Retina (tissue), 1 donor: Measurements from ENCODE around the gene PCDHGA10.
"Not testable (repeated sequence)": the region's sequence is repeated elsewhere in the genome, so short reads cannot be mapped to it uniquely, and the experiment has no call there.

Source experiments
- DNase-seq: peaks from one replicate; pipeline ENCODE4 v3.0.0-alpha.2; 2016

Gene PCDHGA10

DNA sequence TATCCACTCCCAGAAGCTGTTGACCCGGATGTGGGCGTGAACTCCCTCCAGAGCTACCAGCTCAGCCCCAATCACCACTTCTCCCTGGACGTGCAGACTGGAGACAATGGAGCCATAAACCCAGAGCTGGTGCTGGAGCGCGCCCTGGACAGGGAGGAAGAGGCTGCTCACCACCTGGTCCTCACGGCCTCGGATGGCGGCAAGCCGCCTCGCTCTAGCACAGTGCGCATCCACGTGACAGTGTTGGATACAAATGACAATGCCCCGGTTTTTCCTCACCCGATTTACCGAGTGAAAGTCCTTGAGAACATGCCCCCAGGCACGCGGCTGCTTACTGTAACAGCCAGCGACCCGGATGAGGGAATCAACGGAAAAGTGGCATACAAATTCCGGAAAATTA, 19.5 kb upstream of the PCDHGA10 start:
- DNase-seq = no peak

DNA sequence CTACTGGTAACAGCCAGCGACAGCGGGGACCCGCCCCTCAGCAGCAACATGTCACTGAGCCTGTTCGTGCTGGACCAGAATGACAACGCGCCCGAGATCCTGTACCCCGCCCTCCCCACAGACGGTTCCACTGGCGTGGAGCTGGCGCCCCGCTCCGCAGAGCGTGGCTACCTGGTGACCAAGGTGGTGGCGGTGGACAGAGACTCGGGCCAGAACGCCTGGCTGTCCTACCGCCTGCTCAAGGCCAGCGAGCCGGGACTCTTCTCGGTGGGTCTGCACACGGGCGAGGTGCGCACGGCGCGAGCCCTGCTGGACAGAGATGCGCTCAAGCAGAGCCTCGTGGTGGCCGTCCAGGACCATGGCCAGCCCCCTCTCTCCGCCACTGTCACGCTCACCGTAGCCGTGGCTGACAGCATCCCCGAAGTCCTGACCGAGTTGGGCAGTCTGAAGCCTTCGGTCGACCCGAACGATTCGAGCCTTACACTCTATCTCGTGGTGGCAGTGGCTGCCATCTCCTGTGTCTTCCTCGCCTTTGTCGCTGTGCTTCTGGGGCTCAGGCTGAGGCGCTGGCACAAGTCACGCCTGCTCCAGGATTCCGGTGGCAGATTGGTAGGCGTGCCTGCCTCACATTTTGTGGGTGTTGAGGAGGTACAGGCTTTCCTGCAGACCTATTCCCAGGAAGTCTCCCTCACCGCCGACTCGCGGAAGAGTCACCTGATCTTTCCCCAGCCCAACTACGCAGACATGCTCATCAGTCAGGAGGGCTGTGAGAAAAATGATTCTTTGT, 18.2 kb upstream of the PCDHGA10 start:
- DNase-seq = not testable (repeated sequence)

- not testable (repeated sequence) for DNase-seq
Observed at GRCh38 chr5:141397756-141398551, 14.8 kb upstream of the PCDHGA10 start, which contains the start of gene PCDHGB5. TSS of gene PCDHGB5 (plus strand) at chr5:141397947. CDS start at chr5:141398128, 181 bp downstream.

DNA sequence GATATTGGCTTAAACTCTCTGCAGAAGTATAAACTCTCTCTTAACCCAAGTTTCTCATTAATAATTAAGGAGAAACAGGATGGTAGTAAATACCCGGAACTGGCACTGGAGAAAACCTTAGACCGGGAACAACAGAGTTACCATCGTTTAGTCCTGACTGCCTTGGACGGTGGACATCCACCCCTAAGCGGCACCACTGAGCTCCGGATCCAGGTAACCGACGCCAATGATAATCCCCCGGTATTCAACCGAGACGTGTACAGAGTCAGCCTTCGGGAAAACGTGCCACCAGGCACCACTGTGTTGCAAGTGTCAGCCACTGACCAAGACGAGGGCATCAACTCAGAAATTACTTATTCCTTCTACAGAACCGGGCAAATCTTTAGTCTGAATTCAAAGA, 14.2 kb upstream of the PCDHGA10 start:
- DNase-seq = no peak

DNA sequence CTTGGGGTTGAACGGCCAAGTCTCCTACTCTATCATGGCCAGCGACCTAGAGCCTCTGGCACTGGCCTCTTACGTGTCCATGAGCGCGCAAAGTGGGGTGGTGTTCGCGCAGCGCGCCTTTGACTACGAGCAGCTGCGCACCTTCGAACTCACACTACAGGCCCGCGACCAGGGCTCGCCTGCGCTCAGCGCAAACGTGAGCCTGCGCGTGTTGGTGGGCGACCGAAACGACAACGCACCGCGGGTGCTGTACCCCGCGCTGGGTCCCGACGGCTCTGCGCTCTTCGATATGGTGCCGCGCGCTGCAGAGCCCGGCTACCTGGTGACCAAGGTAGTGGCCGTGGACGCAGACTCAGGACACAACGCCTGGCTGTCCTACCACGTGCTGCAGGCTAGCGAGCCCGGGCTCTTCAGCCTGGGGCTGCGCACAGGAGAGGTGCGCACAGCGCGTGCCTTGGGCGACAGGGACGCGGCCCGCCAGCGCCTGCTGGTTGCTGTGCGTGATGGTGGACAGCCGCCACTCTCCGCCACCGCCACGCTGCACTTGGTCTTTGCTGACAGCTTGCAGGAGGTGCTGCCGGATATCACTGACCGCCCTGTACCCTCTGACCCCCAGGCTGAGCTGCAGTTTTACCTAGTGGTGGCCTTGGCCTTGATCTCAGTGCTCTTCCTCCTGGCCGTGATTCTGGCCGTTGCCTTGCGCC, 13.1 kb upstream of the PCDHGA10 start:
- DNase-seq = no peak

- no peak for DNase-seq
Observed at GRCh38 chr5:141402553-141403243, 10.1 kb upstream of the PCDHGA10 start, which contains the start of gene PCDHGA9. TSS of gene PCDHGA9 (plus strand) at chr5:141402778. CDS start at chr5:141402953, 175 bp downstream.

DNA sequence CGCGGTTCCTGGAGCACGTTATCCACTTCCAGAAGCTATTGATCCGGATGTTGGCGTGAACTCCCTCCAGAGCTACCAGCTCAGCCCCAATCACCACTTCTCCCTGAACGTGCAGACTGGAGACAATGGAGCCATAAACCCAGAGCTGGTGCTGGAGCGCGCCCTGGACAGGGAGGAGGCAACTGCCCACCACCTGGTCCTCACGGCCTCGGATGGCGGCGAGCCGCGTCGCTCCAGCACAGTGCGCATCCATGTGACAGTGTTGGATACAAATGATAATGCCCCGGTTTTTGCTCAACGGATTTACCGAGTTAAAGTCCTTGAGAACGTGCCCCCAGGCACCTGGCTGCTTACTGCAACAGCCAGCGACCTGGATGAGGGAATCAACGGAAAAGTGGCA, 9.4 kb upstream of the PCDHGA10 start:
- no peak for DNase-seq

DNA sequence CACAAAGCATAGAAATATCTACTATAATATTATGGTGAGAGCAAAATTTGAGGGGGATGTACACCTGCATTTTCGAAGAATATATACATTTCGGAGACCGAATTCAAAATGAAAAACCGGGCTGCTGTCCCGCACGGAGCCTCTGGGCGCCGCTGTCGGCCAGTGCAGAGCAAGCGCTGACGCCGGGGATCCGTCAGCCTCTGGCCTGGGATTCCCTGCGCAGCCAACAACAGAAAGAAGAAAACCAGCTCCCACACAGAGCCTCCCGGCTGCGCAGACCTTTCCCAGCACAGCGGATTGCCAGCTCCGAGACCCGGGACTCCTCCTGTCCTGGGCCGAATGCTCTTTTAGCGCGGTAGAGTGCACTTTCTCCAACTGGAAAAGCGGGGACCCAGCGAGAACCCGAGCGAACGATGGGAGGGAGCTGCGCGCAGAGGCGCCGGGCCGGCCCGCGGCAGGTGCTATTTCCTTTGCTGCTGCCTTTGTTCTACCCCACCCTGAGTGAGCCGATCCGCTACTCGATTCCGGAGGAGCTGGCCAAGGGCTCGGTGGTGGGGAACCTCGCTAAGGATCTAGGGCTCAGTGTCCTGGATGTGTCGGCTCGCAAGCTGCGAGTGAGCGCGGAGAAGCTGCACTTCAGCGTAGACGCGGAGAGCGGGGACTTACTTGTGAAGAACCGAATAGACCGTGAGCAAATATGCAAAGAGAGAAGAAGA, 4.8 kb upstream of the PCDHGA10 start, which contains the start of gene PCDHGB6:
Gene PCDHGB6 (plus strand): TSS at position 232 of the 716 bp plus-strand sequence. CDS start 182 bp downstream, at position 414.
- DNase-seq = peak; percentile 72

GRCh38 chr5:141409598-141410306, 3.0 kb upstream of the PCDHGA10 start:
- no peak for DNase-seq

DNA sequence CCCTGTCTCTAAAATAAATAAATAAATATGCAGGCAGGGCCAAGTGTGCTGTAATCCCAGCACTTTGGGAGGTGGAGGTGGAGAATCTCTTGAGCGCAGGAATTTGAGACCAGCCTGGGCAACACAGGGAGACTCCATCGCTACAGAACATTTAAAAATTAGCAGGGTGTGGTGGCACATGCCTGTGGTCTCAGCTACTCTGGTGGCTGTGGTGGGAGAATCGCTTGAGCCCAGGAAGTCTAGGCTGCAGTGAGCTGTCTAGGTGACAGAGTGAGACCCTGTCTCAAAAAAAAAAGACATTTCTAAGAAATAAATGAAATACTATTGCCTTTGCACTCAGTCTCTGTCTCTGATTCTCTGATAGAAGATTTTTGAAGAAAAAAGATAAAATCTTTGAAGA, 1.2 kb upstream of the PCDHGA10 start:
- DNase-seq = no peak

DNA sequence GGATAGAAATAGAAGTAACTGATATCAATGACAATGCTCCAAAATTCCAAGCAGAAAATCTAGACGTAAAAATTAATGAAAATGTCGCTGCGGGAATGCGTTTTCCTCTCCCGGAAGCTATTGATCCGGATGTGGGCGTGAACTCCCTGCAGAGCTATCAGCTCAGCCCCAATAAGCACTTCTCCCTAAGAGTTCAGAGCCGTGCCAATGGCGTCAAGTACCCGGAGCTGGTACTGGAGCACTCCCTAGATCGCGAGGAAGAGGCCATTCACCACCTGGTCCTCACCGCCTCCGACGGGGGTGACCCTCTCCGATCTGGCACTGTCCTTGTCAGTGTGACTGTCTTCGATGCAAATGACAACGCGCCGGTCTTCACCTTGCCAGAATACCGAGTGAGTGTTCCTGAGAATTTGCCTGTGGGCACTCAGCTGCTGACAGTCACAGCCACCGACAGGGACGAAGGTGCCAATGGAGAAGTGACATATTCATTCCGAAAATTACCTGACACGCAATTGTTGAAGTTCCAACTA, 818 bp downstream of the PCDHGA10 start:
- DNase-seq = no peak

- DNase-seq = not testable (repeated sequence)
Observed at GRCh38 chr5:141414548-141415274, 1.9 kb downstream of the PCDHGA10 start.

GRCh38 chr5:141415275-141415618, 2.5 kb downstream of the PCDHGA10 start:
- DNase-seq = not testable (repeated sequence)

- DNase-seq = peak; percentile 82
Observed at GRCh38 chr5:141417494-141418172, 4.8 kb downstream of the PCDHGA10 start, which contains the start of gene PCDHGB7. TSS of gene PCDHGB7 (plus strand) at chr5:141417677. CDS start at chr5:141417860, 183 bp downstream.

- DNase-seq = no peak
Observed at GRCh38 chr5:141419074-141419880, 6.5 kb downstream of the PCDHGA10 start.

DNA sequence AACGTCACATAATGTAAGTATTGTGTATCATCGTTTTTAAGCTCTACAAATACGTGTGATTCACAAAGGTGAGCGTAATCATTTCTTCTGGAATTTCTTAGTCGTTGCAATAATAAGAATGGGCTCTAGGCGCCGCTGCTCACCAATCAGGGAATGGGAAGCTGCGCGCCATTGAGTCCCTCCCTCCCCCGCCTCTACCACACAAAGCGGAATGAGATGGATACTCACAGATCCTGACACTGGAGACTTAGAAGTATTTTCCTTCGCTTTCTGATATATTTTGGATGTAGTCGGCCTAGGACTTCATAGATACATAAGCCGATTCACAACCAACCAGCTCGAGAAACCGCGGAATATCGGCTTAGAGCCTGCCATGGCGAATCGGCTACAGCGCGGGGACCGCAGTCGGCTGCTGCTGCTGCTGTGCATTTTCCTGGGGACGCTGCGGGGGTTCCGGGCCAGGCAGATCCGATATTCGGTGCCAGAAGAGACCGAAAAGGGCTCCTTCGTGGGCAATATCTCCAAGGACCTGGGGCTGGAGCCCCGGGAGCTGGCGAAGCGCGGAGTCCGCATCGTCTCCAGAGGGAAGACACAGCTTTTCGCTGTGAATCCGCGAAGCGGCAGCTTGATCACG, 8.2 kb downstream of the PCDHGA10 start, which contains the start of gene PCDHGA11:
Gene PCDHGA11 (plus strand): TSS at position 197 of the 634 bp plus-strand sequence. CDS start 177 bp downstream, at position 374.
- DNase-seq = peak; percentile 69

GRCh38 chr5:141421489-141421855, 8.7 kb downstream of the PCDHGA10 start:
- no peak for DNase-seq

GRCh38 chr5:141422742-141423291, 10.0 kb downstream of the PCDHGA10 start:
- no peak for DNase-seq
